ENCODE data around the gene GSTA4.

Gene GSTA4

DNA sequence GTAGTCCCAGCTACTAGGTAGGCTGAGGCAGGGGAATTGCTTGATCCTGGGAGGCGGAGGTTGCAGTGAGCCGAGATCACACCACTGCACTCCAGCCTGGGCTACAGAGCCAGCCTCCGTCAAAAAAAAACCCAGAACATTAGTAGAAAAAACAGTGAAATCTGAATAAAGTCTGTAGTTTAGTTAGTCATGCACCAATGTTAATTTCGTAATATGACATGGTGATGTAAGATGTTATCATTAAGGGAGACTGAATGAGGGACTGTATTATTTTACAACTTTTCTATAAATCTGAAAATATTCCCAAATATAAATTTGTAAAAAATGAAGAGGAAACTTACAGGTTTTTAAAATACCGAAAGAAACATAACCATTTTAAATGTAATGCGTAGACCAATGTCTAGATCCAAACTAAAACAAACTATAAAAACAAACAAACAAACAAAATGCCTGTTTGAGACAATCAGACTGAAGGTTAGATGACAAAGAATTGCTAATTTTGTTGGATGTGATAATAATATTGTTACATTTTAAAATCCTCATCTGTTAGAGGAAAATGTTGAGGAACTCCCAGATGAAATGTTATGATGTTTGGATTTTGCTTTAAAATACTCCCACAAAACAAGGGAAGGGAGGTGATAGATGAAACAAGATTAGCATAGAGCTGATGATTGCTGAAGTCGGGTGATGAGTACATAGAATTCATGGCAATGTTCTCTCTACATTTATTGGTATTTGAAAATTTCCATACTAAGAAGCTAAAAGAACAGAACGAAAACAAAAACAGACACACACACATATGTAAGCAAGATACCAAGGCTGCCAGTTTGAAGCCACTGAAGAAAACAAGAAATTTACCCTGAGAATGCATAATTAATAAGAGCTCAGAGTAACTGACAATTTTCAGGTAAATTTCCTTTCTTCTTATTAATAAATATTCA is 1.8 kb downstream of the GSTA4 start (continued):
- no peak for TF ChIP-seq ZNF280C (tag by site-specific recombination; IDR thresholded peaks at IDR 0.05)
- no peak for TF ChIP-seq ZNF146 (tag by site-specific recombination; IDR thresholded peaks at IDR 0.05)
- peak; percentile 90 for TF ChIP-seq ZBTB48 (tag by site-specific recombination; IDR thresholded peaks at IDR 0.05)
- no peak for TF ChIP-seq ZNF777 (tag by site-specific recombination; IDR thresholded peaks at IDR 0.05; ENCODE audit: borderline replicate concordance)
- TF ChIP-seq ZNF558 (tag by site-specific recombination; IDR thresholded peaks at IDR 0.05) = no peak
- no peak for TF ChIP-seq ZNF610 (tag by site-specific recombination; IDR thresholded peaks at IDR 0.05; ENCODE audit: borderline replicate concordance)
- TF ChIP-seq ZNF366 (tag by site-specific recombination; conservative IDR thresholded peaks at IDR 0.05) = peak; percentile 36; the same call in 1 of the 2 replicates
- no peak for TF ChIP-seq GFI1B (tag by site-specific recombination; IDR thresholded peaks at IDR 0.05)
- TF ChIP-seq ZBTB7A (tag by site-specific recombination; IDR thresholded peaks at IDR 0.05; ENCODE audit: low read depth) = no peak
- TF ChIP-seq, protein P1, sequence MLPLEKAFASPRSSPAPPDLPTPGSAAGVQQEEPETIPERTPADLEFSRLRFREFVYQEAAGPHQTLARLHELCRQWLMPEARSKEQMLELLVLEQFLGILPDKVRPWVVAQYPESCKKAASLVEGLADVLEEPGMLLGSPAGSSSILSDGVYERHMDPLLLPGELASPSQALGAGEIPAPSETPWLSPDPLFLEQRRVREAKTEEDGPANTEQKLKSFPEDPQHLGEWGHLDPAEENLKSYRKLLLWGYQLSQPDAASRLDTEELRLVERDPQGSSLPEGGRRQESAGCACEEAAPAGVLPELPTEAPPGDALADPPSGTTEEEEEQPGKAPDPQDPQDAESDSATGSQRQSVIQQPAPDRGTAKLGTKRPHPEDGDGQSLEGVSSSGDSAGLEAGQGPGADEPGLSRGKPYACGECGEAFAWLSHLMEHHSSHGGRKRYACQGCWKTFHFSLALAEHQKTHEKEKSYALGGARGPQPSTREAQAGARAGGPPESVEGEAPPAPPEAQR (tag by site-specific recombination; IDR thresholded peaks at IDR 0.05) = no peak
- peak; percentile 68 for TF ChIP-seq ZNF629 (tag by site-specific recombination; IDR thresholded peaks at IDR 0.05)
- no peak for TF ChIP-seq ZNF391 (tag by site-specific recombination; IDR thresholded peaks at IDR 0.05; ENCODE audit: borderline replicate concordance, low read depth)
- no peak for TF ChIP-seq PRDM1 (tag by site-specific recombination; IDR thresholded peaks at IDR 0.05)
- TF ChIP-seq ZNF423 (tag by site-specific recombination; IDR thresholded peaks at IDR 0.05) = no peak
- TF ChIP-seq GLIS2 (tag by site-specific recombination; IDR thresholded peaks at IDR 0.05) = no peak
- TF ChIP-seq ZNF114 (tag by site-specific recombination; IDR thresholded peaks at IDR 0.05) = no peak
- no peak for TF ChIP-seq ZNF19 (tag by site-specific recombination; IDR thresholded peaks at IDR 0.05; ENCODE audit: low read depth)
- TF ChIP-seq PRDM6 (tag by site-specific recombination; IDR thresholded peaks at IDR 0.05) = peak; percentile 73; the same call in 1 of the 2 replicates

GRCh38 chr6:52990342-52990741 is 4.7 kb downstream of the GSTA4 start:
- H3K4me1 ChIP-seq (ENCODE audit: control insufficient read depth, insufficient read depth, low read length) = 0 out of 2 replicates have a peak, but pooled peaks cover 4% of the 10 kb centered on the region
- TF ChIP-seq GLIS2 (tag by site-specific recombination; IDR thresholded peaks at IDR 0.05) (peak; percentile 35; the same call in 1 of the 2 replicates), MYNN (tag by site-specific recombination; IDR thresholded peaks at IDR 0.05; ENCODE audit: borderline replicate concordance) (no peak), BCL11B (tag by site-specific recombination; IDR thresholded peaks at IDR 0.05; ENCODE audit: low read depth) (no peak), SP7 (tag by site-specific recombination; IDR thresholded peaks at IDR 0.05) (peak; percentile 47; the same call in 1 of the 2 replicates), EGR2 (tag by site-specific recombination; IDR thresholded peaks at IDR 0.05; ENCODE audit: low read depth) (peak; percentile 61; the same call in 1 of the 2 replicates), KLF16 (tag by site-specific recombination; IDR thresholded peaks at IDR 0.05) (0 out of 2 replicates have a peak, but pooled peaks have one; percentile 16), ZFHX2 (tag by site-specific recombination; conservative IDR thresholded peaks at IDR 0.05) (peak; percentile 40), ZBTB17 (tag by site-specific recombination; IDR thresholded peaks at IDR 0.05) (peak; percentile 75), ZSCAN30 (tag by site-specific recombination; IDR thresholded peaks at IDR 0.05) (no peak)
- TF ChIP-seq, protein P2, sequence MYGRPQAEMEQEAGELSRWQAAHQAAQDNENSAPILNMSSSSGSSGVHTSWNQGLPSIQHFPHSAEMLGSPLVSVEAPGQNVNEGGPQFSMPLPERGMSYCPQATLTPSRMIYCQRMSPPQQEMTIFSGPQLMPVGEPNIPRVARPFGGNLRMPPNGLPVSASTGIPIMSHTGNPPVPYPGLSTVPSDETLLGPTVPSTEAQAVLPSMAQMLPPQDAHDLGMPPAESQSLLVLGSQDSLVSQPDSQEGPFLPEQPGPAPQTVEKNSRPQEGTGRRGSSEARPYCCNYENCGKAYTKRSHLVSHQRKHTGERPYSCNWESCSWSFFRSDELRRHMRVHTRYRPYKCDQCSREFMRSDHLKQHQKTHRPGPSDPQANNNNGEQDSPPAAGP (tag by site-specific recombination; IDR thresholded peaks at IDR 0.05) = peak; percentile 55; the same call in 1 of the 2 replicates
- H3K9me3 ChIP-seq (ENCODE audit: control insufficient read depth, insufficient read depth, low read depth, low read length) = no peaks in the 10 kb centered on the region
- H3K27ac ChIP-seq (ENCODE audit: extremely low read depth, low read depth, low read length) = no peak overlapping the region
- POLR2A ChIA-PET = no interaction called here
- H3K36me3 ChIP-seq (ENCODE audit: control insufficient read depth in 2 of 2, insufficient read depth in 1 of 2, low read length in 2 of 2) = peaks cover 7 to 33% of the 10 kb centered on the region in 2 experiments; a peak in 2 of 3 replicates
- CTCF ChIA-PET = interaction anchor here (0.7 kb wide), 2 partner anchors 167 to 689 kb away, joined by 3 read pairs; no protein-coding TSS in a partner anchor
- H3K4me3 ChIP-seq (ENCODE audit: low read depth, low read length) = no peak overlapping the region
